Measurements from ENCODE around the gene ASTL. TPM values are rescaled to one million over a fixed set of nuclear protein-coding genes. Genes with fewer than 3 reads are reported as not detected.

Gene ASTL
- total and polyA plus RNA-seq, 2 of the 13 experiments (the other 11 are each of a cell fraction or from before 2014, with no cell fraction given) = not detected

DNA sequence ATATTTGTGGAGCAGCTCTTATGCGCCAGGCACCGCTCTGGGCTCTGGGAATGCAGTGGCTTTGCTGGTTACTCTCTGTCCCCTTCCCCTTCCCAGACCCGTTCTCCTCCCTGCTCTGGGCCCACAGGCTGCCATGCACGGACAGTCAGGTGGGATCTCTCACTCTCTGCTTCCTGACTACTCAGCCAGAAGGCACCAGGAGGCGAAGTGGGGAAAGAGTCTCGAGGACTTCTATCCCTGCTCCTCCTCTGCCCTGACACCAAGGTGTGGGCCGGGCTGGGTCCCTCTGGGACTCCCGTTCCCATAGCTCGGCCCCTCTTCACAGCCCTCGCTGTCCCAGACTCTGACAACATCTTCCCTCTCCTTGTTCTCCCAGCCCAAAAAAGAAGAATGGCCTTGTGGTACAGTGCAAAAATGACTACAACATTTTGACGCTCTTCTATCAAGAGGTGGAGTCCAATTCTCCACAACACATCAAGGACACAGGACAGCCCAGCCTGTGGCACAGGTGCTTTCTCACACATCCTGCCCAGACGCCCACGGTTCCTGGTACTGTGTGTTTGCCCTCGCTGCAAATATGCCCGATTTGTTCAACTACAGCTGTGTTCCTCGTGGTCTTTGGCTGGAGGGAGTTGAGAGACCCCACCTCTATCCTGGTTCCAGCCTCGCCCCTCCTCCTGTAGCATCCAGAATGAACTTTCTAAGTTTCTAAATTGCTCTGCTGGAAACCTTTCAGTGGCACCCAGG lies 21.0 kb upstream of the ASTL start (continued):
- TF ChIP-seq NFATC3 (CRISPR knock-in tag; IDR thresholded peaks at IDR 0.05) = no peak
- TF ChIP-seq PAF1 (CRISPR knock-in tag; IDR thresholded peaks at IDR 0.05) = no peak

DNA sequence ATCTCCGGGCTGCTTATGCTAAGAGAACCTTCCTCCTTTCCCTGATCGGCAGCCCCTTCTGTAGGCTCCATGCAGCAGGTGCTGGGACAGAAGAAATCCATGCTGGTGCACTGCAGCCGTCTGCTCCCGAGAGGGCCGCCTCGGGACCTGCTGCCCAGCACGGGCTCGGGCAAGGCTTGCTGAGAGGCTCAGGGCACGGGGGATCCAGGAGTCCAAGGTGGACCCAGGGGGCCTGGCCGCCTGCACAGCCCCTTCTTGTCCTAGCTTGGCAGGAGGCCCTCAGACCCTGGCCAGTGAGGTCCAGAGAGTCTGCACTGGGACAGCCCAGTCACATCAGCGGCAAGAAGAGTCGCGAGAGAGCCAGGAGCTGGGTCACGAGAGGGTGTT lies 20.2 kb upstream of the ASTL start:
- POLR2A ChIA-PET = no interaction called here
- DNase-seq (ENCODE audit: low spot score) = no peak

More for the DNA sequence above, 20.2 kb upstream of the ASTL start:
- no TSS peak for BruUV-seq (replicated peaks)
- no peaks in the 10 kb centered on the region for H3K9me3 ChIP-seq (ENCODE audit: low read length)
- H3K4me3 ChIP-seq (replicated peaks in 1 of 3; ENCODE audit: insufficient read depth in 1 of 3, low read depth in 2 of 3, low read length in 3 of 3) = no peak overlapping the region; a peak in 1 of 6 replicates
- no peaks in the 10 kb centered on the region for H4K20me1 ChIP-seq (ENCODE audit: insufficient read depth, low read length)
- intact Hi-C loops (cut with micrococcal nuclease; ENCODE audit: unreplicated experiment) = no loop called here
- 25% methylated on average over 14 of the region's 14 CpGs for WGBS (ENCODE audit: low lambda C conversion rate)
- H2AFZ ChIP-seq (ENCODE audit: low read length) = no peak overlapping the region
- no peaks in the 10 kb centered on the region for H3K36me3 ChIP-seq (replicated peaks in 1 of 2; ENCODE audit: control insufficient read depth in 1 of 2, insufficient read depth in 2 of 2, low read length in 2 of 2)
- no peaks in the 10 kb centered on the region for H3K79me2 ChIP-seq (ENCODE audit: insufficient read depth, low read length)
- H3K4me2 ChIP-seq (ENCODE audit: low read depth, low read length) = no peak overlapping the region; the same call in 1 of the 2 replicates
- H3K4me1 ChIP-seq (ENCODE audit: insufficient read depth, low read length) = peaks cover 15% of the 10 kb centered on the region
- ATAC-seq (peak; percentile 36), FAIRE-seq (no peak)
- peaks cover 16 to 69% of the 10 kb centered on the region in 2 experiments for H3K27me3 ChIP-seq (ENCODE audit: control insufficient read depth in 1 of 2, insufficient read depth in 2 of 2, low read length in 2 of 2)
- no peak overlapping the region for H3K27ac ChIP-seq (ENCODE audit: extremely low read length, insufficient read depth, low read length)
- in situ Hi-C loops (cut with HindIII; ENCODE audit: extremely low pct_ligation_motif_present, low pct_unique_long_range_greater_than_20kb) = no loop called here
- no peak overlapping the region for H3K9ac ChIP-seq (ENCODE audit: insufficient read depth, low read depth, low read length)
- TF ChIP-seq, protein P1, sequence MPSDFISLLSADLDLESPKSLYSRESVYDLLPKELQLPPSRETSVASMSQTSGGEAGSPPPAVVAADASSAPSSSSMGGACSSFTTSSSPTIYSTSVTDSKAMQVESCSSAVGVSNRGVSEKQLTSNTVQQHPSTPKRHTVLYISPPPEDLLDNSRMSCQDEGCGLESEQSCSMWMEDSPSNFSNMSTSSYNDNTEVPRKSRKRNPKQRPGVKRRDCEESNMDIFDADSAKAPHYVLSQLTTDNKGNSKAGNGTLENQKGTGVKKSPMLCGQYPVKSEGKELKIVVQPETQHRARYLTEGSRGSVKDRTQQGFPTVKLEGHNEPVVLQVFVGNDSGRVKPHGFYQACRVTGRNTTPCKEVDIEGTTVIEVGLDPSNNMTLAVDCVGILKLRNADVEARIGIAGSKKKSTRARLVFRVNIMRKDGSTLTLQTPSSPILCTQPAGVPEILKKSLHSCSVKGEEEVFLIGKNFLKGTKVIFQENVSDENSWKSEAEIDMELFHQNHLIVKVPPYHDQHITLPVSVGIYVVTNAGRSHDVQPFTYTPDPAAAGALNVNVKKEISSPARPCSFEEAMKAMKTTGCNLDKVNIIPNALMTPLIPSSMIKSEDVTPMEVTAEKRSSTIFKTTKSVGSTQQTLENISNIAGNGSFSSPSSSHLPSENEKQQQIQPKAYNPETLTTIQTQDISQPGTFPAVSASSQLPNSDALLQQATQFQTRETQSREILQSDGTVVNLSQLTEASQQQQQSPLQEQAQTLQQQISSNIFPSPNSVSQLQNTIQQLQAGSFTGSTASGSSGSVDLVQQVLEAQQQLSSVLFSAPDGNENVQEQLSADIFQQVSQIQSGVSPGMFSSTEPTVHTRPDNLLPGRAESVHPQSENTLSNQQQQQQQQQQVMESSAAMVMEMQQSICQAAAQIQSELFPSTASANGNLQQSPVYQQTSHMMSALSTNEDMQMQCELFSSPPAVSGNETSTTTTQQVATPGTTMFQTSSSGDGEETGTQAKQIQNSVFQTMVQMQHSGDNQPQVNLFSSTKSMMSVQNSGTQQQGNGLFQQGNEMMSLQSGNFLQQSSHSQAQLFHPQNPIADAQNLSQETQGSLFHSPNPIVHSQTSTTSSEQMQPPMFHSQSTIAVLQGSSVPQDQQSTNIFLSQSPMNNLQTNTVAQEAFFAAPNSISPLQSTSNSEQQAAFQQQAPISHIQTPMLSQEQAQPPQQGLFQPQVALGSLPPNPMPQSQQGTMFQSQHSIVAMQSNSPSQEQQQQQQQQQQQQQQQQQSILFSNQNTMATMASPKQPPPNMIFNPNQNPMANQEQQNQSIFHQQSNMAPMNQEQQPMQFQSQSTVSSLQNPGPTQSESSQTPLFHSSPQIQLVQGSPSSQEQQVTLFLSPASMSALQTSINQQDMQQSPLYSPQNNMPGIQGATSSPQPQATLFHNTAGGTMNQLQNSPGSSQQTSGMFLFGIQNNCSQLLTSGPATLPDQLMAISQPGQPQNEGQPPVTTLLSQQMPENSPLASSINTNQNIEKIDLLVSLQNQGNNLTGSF (CRISPR knock-in tag; IDR thresholded peaks at IDR 0.05) = no peak
- TF ChIP-seq, protein P2, sequence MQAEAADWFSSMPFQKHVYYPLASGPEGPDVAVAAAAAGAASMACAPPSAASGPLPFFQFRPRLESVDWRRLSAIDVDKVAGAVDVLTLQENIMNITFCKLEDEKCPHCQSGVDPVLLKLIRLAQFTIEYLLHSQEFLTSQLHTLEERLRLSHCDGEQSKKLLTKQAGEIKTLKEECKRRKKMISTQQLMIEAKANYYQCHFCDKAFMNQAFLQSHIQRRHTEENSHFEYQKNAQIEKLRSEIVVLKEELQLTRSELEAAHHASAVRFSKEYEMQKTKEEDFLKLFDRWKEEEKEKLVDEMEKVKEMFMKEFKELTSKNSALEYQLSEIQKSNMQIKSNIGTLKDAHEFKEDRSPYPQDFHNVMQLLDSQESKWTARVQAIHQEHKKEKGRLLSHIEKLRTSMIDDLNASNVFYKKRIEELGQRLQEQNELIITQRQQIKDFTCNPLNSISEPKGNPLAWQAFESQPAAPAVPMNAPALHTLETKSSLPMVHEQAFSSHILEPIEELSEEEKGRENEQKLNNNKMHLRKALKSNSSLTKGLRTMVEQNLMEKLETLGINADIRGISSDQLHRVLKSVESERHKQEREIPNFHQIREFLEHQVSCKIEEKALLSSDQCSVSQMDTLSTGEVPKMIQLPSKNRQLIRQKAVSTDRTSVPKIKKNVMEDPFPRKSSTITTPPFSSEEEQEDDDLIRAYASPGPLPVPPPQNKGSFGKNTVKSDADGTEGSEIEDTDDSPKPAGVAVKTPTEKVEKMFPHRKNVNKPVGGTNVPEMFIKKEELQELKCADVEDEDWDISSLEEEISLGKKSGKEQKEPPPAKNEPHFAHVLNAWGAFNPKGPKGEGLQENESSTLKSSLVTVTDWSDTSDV (CRISPR knock-in tag; IDR thresholded peaks at IDR 0.05) = 0 out of 2 replicates have a peak, but pooled peaks have one; percentile 45
- CTCF ChIA-PET (ENCODE audit: low intra/inter-chr PET ratio, low total read pairs) = no interaction called here
